ENCODE results near the gene ENDOG.
"Not testable (repeated sequence)": the region's sequence is repeated elsewhere in the genome, so short reads cannot be mapped to it uniquely, and the experiment has no call there.

The ENDOG gene

DNA sequence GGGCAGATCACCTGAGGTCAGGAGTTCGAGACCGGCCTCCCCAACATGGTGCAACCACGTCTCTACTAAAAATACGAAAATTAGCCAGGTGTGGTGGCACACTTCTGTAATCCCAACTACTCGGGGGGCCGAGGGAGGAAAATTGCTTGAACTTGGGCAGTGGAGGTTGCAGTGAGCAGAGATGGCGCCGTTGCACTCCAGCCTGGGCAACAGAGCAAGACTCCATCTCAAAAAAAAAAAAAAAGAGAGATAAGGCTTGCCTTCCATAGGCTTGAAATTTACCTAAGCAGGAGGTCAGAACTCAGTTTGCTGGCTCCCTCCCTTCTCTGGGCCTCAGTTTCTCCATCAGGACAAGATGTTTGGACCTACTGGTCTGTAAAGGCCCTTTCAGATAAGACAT, 10.0 kb downstream of the ENDOG start:
- DNase-seq (ENCODE audit: low read depth in 4 of 4, low spot score in 1 of 4): no peak

GRCh38 chr9:128828719-128829452, 10.6 kb downstream of the ENDOG start:
- DNase-seq (ENCODE audit: low read depth in 4 of 4, low spot score in 1 of 4): no peak

- DNase-seq (ENCODE audit: low read depth in 4 of 4, low spot score in 1 of 4): peak; percentile 84 to 93 (median 85)
Measured at GRCh38 chr9:128829477-128830251, 11.4 kb downstream of the ENDOG start, which contains the start of gene SPOUT1. Gene SPOUT1, minus strand, starts transcription at chr9:128829794. Its CDS starts 14 bp downstream, at chr9:128829780.

- DNase-seq (ENCODE audit: low read depth in 4 of 4, low spot score in 1 of 4): no peak
Measured at GRCh38 chr9:128833696-128834095, 15.4 kb downstream of the ENDOG start.

- no peak for DNase-seq (ENCODE audit: low read depth in 4 of 4, low spot score in 1 of 4)
Measured at GRCh38 chr9:128835246-128836210, 17.2 kb downstream of the ENDOG start.

DNA sequence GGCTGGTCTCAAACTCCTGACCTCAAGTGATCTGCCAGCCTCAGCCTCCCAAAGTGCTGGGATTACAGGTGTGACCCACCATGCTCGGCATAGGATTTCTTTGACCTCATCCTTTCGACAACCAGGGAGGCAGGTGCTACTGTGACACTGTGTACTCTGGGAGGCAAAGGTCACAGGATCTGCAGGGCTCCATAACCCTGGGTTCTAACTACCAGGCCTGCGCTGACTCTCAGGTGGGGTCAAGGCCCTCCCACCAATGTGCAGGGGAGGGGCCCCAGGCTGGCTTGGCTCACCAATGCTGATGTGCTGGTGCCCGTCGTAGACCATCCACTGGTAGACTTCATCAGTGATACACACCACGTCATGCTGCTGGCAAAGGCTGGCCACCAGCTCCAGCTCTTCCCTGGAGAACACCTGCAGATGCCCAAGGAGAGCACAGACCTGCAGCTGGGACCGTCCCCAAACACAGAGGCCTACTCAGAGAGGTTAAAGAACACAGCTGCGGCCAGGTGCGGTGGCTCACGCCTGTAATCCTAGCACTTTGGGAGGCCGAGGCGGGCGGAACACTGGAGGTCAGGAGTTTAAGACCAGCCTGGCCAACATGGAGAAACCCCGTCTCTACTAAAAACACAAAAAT, 18.3 kb downstream of the ENDOG start:
- DNase-seq (ENCODE audit: low read depth in 4 of 4, low spot score in 1 of 4): no peak

GRCh38 chr9:128838338-128838737, 20.0 kb downstream of the ENDOG start:
- no peak for DNase-seq (ENCODE audit: low read depth in 4 of 4, low spot score in 1 of 4)

- no peak for DNase-seq (ENCODE audit: low read depth in 4 of 4, low spot score in 1 of 4)
Measured at GRCh38 chr9:128840524-128840923, 22.2 kb downstream of the ENDOG start.

GRCh38 chr9:128841694-128842492, 23.6 kb downstream of the ENDOG start:
- no peak for DNase-seq (ENCODE audit: low read depth in 4 of 4, low spot score in 1 of 4)

GRCh38 chr9:128843171-128843570, 24.9 kb downstream of the ENDOG start:
- not testable (repeated sequence) for DNase-seq (ENCODE audit: low read depth in 4 of 4, low spot score in 1 of 4)

GRCh38 chr9:128845186-128845931, 27.1 kb downstream of the ENDOG start:
- no peak for DNase-seq (ENCODE audit: low read depth in 4 of 4, low spot score in 1 of 4)

DNA sequence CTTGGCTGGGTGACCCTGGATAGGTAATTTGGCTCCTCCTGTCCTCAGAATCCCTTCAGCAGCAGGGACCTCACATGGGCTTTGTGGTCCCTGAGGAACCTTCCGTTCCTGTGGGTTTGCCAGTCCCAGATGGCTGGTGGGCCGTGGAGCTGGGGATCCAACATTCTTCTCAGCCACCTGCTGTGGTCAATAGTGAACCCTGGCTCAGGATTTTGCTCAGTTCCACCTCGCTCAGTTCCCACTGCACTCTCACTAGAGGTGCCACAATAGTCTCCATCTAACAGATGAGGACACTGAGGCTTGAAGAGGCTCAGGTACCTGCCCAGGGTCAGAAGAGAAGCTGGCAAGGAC, 28.4 kb downstream of the ENDOG start:
- DNase-seq (ENCODE audit: low read depth in 4 of 4, low spot score in 1 of 4): no peak

GRCh38 chr9:128847803-128848202, 29.5 kb downstream of the ENDOG start:
- DNase-seq (ENCODE audit: low read depth in 4 of 4, low spot score in 1 of 4): no peak

DNA sequence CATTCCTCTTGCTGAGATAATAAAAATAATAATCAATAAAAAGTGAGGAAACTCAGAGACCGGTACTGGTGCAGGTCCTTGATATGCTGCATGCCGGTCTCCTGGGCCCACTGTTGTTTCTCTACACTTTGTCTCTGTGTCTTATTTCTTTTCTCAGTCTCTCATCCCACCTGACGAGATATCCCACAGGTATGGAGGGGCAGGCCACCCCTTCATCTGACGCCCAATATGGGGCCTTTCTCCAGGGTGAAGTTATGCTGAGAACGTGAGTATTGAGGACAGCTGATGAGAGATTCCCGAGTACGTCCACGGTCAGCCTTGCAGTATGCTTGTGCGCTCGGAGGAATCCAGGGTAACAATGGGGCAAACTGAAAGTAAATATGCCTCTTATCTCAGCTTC, 32.7 kb downstream of the ENDOG start:
- DNase-seq (ENCODE audit: low read depth in 4 of 4, low spot score in 1 of 4): not testable (repeated sequence)

GRCh38 chr9:128851779-128852600, 33.7 kb downstream of the ENDOG start:
- DNase-seq (ENCODE audit: low read depth in 4 of 4, low spot score in 1 of 4): not testable (repeated sequence)

- not testable (repeated sequence) for DNase-seq (ENCODE audit: low read depth in 4 of 4, low spot score in 1 of 4)
Measured at GRCh38 chr9:128852646-128853045, 34.3 kb downstream of the ENDOG start.

DNA sequence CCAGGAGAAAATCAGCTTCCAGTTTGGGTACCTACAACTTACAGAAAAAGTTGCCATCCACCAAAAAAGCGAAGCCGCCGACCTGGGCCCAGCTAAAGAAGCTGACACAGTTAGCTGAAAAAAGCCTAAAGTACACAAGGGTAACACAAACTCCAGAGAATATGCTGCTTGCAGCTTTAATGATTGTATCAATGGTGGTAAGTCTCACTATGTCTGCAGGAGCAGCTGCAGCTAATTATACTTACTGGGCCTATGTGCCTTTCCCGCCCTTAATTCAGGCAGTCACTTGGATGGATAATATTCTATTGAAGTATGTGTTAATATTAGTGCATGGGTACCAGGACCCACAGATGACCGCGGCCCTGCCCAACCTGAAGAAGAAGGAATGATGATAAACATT, 36.2 kb downstream of the ENDOG start:
- DNase-seq (ENCODE audit: low read depth in 4 of 4, low spot score in 1 of 4): not testable (repeated sequence)

GRCh38 chr9:128858476-128858875, 40.2 kb downstream of the ENDOG start:
- DNase-seq (ENCODE audit: low read depth in 4 of 4, low spot score in 1 of 4): not testable (repeated sequence)

Measured in stimulated activated CD4-positive, alpha-beta T cell treated with anti-CD3 and anti-CD28 coated beads, Interleukin-1b, Interleukin-23, amount 100 ng/mL, for 24 hours (primary cell).